ENCODE measurements around the gene KIAA0319L.

Gene KIAA0319L

DNA sequence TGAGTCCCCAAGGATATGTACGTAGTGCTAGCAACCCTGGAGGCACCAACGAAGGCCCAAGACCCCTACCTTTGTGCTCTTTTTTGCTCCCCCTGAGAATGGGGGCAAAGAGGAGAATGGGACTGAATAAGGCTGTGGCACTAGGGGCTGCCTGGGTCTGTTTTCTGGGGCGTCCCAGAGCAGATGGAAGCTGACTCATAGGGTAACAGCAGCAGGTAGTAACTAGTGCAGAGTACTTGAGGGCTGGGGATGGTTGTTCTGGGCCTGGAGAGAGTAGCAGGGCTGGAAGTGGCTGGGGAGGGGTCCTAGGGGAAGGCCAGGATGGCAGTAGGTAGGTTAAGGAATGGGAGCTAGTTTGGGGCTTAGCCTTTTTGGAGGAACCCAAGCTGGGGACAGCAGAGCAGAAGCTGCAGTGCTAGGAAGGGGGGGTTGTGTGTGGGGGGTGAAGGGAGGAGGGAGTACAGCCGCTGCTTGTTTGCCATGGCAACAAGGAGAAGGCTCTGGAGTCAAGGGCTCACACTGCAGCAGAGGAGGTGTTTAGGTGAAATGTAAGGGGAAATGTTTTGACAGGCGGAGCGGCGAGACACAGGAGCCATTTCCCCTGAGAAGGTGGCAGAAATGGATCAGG, 2.2 kb upstream of the KIAA0319L start:
- no peak overlapping the region for H3K4me3 ChIP-seq (ENCODE audit: low read length)
- peaks cover 14% of the 10 kb centered on the region for H3K36me3 ChIP-seq (ENCODE audit: control insufficient read depth, low read length)
- no peak overlapping the region for H3K27ac ChIP-seq (ENCODE audit: low read depth, low read length)
- H3K4me2 ChIP-seq (ENCODE audit: low read length), result peak overlapping the region; percentile 94; the same call in 1 of the 2 replicates
- peaks cover 27% of the 10 kb centered on the region for H3K4me1 ChIP-seq (ENCODE audit: control insufficient read depth, low read length)
- no peaks in the 10 kb centered on the region for H3K27me3 ChIP-seq (ENCODE audit: control insufficient read depth, low read length)
- H4K20me1 ChIP-seq (ENCODE audit: control insufficient read depth, insufficient read depth, low read depth, low read length), result no peaks in the 10 kb centered on the region
- H3K9me3 ChIP-seq (ENCODE audit: control insufficient read depth, insufficient read depth, low read length), result no peaks in the 10 kb centered on the region
- H3F3A ChIP-seq (ENCODE audit: control insufficient read depth, insufficient read depth), result peaks cover 5% of the 10 kb centered on the region; the same call in 1 of the 2 replicates
- peaks cover 33% of the 10 kb centered on the region for H3K79me2 ChIP-seq (ENCODE audit: control insufficient read depth, low read length)
- TF ChIP-seq, protein P1, sequence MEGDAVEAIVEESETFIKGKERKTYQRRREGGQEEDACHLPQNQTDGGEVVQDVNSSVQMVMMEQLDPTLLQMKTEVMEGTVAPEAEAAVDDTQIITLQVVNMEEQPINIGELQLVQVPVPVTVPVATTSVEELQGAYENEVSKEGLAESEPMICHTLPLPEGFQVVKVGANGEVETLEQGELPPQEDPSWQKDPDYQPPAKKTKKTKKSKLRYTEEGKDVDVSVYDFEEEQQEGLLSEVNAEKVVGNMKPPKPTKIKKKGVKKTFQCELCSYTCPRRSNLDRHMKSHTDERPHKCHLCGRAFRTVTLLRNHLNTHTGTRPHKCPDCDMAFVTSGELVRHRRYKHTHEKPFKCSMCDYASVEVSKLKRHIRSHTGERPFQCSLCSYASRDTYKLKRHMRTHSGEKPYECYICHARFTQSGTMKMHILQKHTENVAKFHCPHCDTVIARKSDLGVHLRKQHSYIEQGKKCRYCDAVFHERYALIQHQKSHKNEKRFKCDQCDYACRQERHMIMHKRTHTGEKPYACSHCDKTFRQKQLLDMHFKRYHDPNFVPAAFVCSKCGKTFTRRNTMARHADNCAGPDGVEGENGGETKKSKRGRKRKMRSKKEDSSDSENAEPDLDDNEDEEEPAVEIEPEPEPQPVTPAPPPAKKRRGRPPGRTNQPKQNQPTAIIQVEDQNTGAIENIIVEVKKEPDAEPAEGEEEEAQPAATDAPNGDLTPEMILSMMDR (IDR thresholded peaks at IDR 0.05; ENCODE audit: low read depth, low read length, poor library complexity, severe bottlenecking), result no peak
- no peak for TF ChIP-seq EZH2phosphoT487 (IDR thresholded peaks at IDR 0.05; ENCODE audit: borderline replicate concordance, low read length)
- no peaks in the 10 kb centered on the region for H3K9me2 ChIP-seq (replicated peaks; ENCODE audit: control insufficient read depth, low read length)

DNA sequence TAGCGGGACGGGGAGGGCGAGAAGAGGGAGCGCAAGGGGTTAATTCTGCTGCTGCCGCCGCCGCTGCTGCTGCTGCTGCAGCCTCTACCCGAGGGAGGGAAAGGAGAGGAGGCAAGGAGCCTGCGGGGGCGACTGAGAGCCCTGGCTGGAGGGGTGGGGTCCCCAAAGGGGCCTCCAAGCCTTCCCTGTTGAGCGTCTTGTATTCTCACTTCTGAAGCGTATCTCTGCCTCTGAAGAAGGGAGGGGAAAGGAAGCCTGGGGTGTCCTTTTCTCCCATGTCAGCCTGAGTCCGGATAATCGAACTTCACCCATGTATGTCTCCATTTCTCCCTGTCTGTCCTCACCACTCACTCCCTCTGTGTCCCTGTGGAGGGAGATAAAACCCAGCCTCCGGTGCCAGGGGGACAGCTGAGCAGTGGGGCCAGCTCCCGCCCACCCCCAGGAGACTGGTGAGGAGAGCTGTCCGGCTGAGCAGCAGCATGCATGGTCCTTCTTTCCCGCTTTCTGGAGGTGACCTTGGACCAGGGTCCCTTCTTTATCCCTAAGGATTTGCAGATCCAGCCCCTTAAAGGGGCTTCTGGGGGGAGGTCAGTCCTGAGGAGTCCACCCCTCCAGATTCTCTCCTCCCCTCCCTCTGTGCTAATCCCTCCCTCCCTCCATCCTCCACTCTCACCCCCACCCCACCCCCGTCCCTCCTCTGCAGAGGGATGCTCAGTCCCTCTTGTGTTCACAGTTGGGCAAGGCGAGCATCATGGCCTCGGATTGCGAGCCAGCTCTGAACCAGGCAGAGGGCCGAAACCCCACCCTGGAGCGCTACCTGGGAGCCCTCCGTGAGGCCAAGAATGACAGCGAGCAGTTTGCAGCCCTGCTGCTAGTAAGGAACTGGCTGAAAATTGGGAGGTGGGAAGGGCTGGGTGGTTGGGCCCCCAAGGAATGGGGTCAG, 1.4 kb upstream of the KIAA0319L start:
- no peaks in the 10 kb centered on the region for H3K27me3 ChIP-seq (ENCODE audit: control insufficient read depth, low read length)
- peaks cover 16% of the 10 kb centered on the region for H3K36me3 ChIP-seq (ENCODE audit: control insufficient read depth, low read length)
- H3K79me2 ChIP-seq (ENCODE audit: control insufficient read depth, low read length), result peaks cover 33% of the 10 kb centered on the region
- peaks cover 27% of the 10 kb centered on the region for H3K4me1 ChIP-seq (ENCODE audit: control insufficient read depth, low read length)
- H3K9me2 ChIP-seq (replicated peaks; ENCODE audit: control insufficient read depth, low read length), result no peaks in the 10 kb centered on the region
- TF ChIP-seq, protein P1 (IDR thresholded peaks at IDR 0.05; ENCODE audit: low read depth, low read length, poor library complexity, severe bottlenecking), result no peak
- TF ChIP-seq EZH2phosphoT487 (IDR thresholded peaks at IDR 0.05; ENCODE audit: borderline replicate concordance, low read length), result no peak
- no peaks in the 10 kb centered on the region for H4K20me1 ChIP-seq (ENCODE audit: control insufficient read depth, insufficient read depth, low read depth, low read length)
- H3K9me3 ChIP-seq (ENCODE audit: control insufficient read depth, insufficient read depth, low read length), result no peaks in the 10 kb centered on the region
- H3F3A ChIP-seq (ENCODE audit: control insufficient read depth, insufficient read depth), result peaks cover 5% of the 10 kb centered on the region
- peak overlapping the region; percentile 96 for H3K4me3 ChIP-seq (ENCODE audit: low read length)
- peak overlapping the region; percentile 94 for H3K4me2 ChIP-seq (ENCODE audit: low read length)
- peak overlapping the region; percentile 14; the same call in 1 of the 2 replicates for H3K27ac ChIP-seq (ENCODE audit: low read depth, low read length)

DNA sequence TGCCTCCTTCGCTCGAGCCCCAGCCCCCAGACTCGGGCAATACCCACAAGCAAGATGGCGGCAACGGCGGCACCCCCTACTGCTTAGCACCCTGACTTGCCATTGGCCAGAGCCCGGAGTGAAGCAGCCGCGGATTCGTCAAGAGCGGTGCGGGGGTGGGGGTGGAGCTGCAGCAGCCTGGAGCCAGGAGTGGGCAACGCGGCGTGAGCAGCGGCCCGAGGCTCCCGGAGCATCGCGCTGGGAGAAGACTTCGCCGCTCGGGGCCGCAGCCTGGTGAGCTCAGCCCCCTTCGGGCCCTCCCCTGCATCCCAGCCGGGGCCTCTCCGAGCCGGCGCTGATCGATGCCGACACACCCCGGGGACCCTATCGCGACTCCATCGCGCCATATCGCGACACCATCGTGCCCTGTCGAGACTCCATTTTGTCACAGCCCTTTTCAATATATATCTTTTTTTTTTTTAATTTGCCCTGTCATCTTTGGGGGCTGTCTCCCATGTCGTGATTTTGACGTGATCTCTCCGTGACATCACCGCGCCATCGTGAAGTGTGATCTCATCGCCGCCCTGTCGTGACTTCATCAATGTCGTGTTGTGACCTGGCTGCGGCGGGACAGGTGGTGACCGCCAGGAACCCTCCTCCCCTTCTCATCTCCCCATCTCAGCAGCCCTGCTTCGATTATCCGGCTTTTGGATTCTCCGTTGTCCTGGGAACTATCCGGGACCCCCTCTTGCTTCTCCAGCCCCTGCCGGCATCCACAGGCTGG, 589 bp upstream of the KIAA0319L start, which contains the start of gene NCDN:
Gene NCDN (plus strand): TSS at position 189 of the 763 bp plus-strand sequence. CDS start 392 bp downstream, at position 581.
- TF ChIP-seq, protein P1 (IDR thresholded peaks at IDR 0.05; ENCODE audit: low read depth, low read length, poor library complexity, severe bottlenecking), result peak; percentile 10
- no peak for TF ChIP-seq EZH2phosphoT487 (IDR thresholded peaks at IDR 0.05; ENCODE audit: borderline replicate concordance, low read length)
- H3K79me2 ChIP-seq (ENCODE audit: control insufficient read depth, low read length), result peaks cover 33% of the 10 kb centered on the region
- no peaks in the 10 kb centered on the region for H4K20me1 ChIP-seq (ENCODE audit: control insufficient read depth, insufficient read depth, low read depth, low read length)
- peaks cover 21% of the 10 kb centered on the region for H3K36me3 ChIP-seq (ENCODE audit: control insufficient read depth, low read length)
- H3K27me3 ChIP-seq (ENCODE audit: control insufficient read depth, low read length), result no peaks in the 10 kb centered on the region
- H3K9me3 ChIP-seq (ENCODE audit: control insufficient read depth, insufficient read depth, low read length), result no peaks in the 10 kb centered on the region
- H3F3A ChIP-seq (ENCODE audit: control insufficient read depth, insufficient read depth), result peaks cover 5% of the 10 kb centered on the region
- peak within 1 kb of the TSS; percentile 96 for H3K4me3 ChIP-seq (ENCODE audit: low read length)
- H3K9me2 ChIP-seq (replicated peaks; ENCODE audit: control insufficient read depth, low read length), result no peaks in the 10 kb centered on the region
- H3K27ac ChIP-seq (ENCODE audit: low read depth, low read length), result peak within 1 kb of the TSS; percentile 64
- H3K4me1 ChIP-seq (ENCODE audit: control insufficient read depth, low read length), result peaks cover 27% of the 10 kb centered on the region
- peak within 1 kb of the TSS; percentile 94 for H3K4me2 ChIP-seq (ENCODE audit: low read length)

Measured in DOHH2 (cell line).